HEK293 (cell line): ENCODE data around the gene ADAMTS2.

ENCODE experiments used
- CTCF ChIA-PET: fragments of 350-600 bp; formaldehyde crosslinking; extraction: SDS; loops from one replicate; lab custom pipeline; 2021; ENCODE audit warnings: antibody characterized with exemption; lab: Yijun Ruan, JAX
- POLR2A ChIA-PET: fragments of 300-600 bp; formaldehyde crosslinking; extraction: SDS; loops from one replicate; lab custom pipeline; 2020; ENCODE audit warnings: antibody characterized with exemption, inconsistent platforms; lab: Yijun Ruan, JAX
- H3K27ac ChIP-seq: fragments of 200-500 bp; sonication (Bioruptor generic); 2 replicates; pipeline ENCODE4 v1.5.1; 2014; ENCODE audit warnings: low read depth, low read length, control low read depth, inconsistent platforms; ENCODE audit errors: extremely low read depth
- H3K36me3 ChIP-seq, 2 experiments: fragments of 200-500 bp in 1 of 2; sonication (Bioruptor generic) in 1 of 2; 1 replicate in 1 of 2; 2 replicates in 1 of 2; pipeline ENCODE4 v1.5.1; 2014 to 2017; ENCODE audit warnings: inconsistent platforms in 2 of 2, low read length in 2 of 2; ENCODE audit not compliant: control insufficient read depth in 2 of 2, insufficient read depth in 1 of 2
- H3K4me1 ChIP-seq: fragments of 200-500 bp; sonication (Bioruptor generic); 2 replicates; pipeline ENCODE4 v1.5.1; 2014; ENCODE audit warnings: mild to moderate bottlenecking, low read length, inconsistent platforms; ENCODE audit not compliant: control insufficient read depth, insufficient read depth
- H3K4me3 ChIP-seq: 2 replicates; pipeline ENCODE4 v1.5.1; 2011; ENCODE audit warnings: low read depth, mild to moderate bottlenecking, control low read depth, low read length, moderate library complexity
- H3K9me3 ChIP-seq: fragments of 200-500 bp; sonication (Bioruptor generic); 2 replicates; pipeline ENCODE4 v1.5.1; 2014; ENCODE audit warnings: low read depth, low read length, inconsistent platforms; ENCODE audit not compliant: control insufficient read depth, insufficient read depth
- GLI2 ChIP-seq: fragments of 450-650 bp; formaldehyde crosslinking; IDR thresholded peaks from 2 replicates; pipeline ENCODE4; 2017; ENCODE audit warnings: missing biosample characterization, missing genetic modification characterization, low read depth, borderline replicate concordance
- HOXC10 ChIP-seq: sonication (generic); formaldehyde crosslinking; IDR thresholded peaks from 2 replicates; pipeline ENCODE4 v1.8.1; 2023; ENCODE audit warnings: mild to moderate bottlenecking, missing genetic modification reagents
- INSM2 ChIP-seq: fragments of 450-650 bp; formaldehyde crosslinking; IDR thresholded peaks from 2 replicates; pipeline ENCODE4 v1.5.1; 2016; ENCODE audit warnings: missing biosample characterization, missing genetic modification characterization
- MEIS1 ChIP-seq: sonication (generic); formaldehyde crosslinking; IDR thresholded peaks from 2 replicates; pipeline ENCODE4 v1.8.1; 2022; ENCODE audit warnings: missing genetic modification reagents, mild to moderate bottlenecking, borderline replicate concordance
- MYNN ChIP-seq: fragments of 450-650 bp; formaldehyde crosslinking; IDR thresholded peaks from 2 replicates; pipeline ENCODE4 v1.5.1; 2016; ENCODE audit warnings: missing biosample characterization, missing genetic modification characterization, borderline replicate concordance
- MZF1 ChIP-seq: fragments of 450-650 bp; formaldehyde crosslinking; IDR thresholded peaks from 2 replicates; pipeline ENCODE4 v1.5.1; 2017; ENCODE audit warnings: missing biosample characterization, missing genetic modification characterization, borderline replicate concordance
- SCRT1 ChIP-seq: fragments of 450-650 bp; formaldehyde crosslinking; IDR thresholded peaks from 2 replicates; pipeline ENCODE4 v1.5.1; 2016; ENCODE audit warnings: missing biosample characterization, missing genetic modification characterization, borderline replicate concordance
- SP7 ChIP-seq: fragments of 450-650 bp; formaldehyde crosslinking; IDR thresholded peaks from 2 replicates; pipeline ENCODE4 v1.5.1; 2016; ENCODE audit warnings: missing biosample characterization, missing genetic modification characterization
- ZBTB17 ChIP-seq: fragments of 450-650 bp; formaldehyde crosslinking; IDR thresholded peaks from 2 replicates; pipeline ENCODE4 v1.5.1; 2016; ENCODE audit warnings: missing biosample characterization, missing genetic modification characterization
- ZFP37 ChIP-seq: fragments of 450-650 bp; formaldehyde crosslinking; IDR thresholded peaks from 2 replicates; pipeline ENCODE4 v1.5.1; 2016; ENCODE audit warnings: missing biosample characterization, missing genetic modification characterization
- ZFP69B ChIP-seq: fragments of 450-650 bp; formaldehyde crosslinking; IDR thresholded peaks from 2 replicates; pipeline ENCODE4 v1.5.1; 2016; ENCODE audit warnings: missing biosample characterization, missing genetic modification characterization
- ZNF114 ChIP-seq: fragments of 450-650 bp; formaldehyde crosslinking; IDR thresholded peaks from 2 replicates; pipeline ENCODE4 v1.5.0; 2017; ENCODE audit warnings: missing biosample characterization, missing genetic modification characterization
- ZNF138 ChIP-seq: fragments of 450-650 bp; formaldehyde crosslinking; IDR thresholded peaks from 2 replicates; pipeline ENCODE4 v1.5.1; 2016; ENCODE audit warnings: missing biosample characterization, missing genetic modification characterization, borderline replicate concordance
- ZNF157 ChIP-seq: fragments of 450-650 bp; formaldehyde crosslinking; IDR thresholded peaks from 2 replicates; pipeline ENCODE4 v1.5.1; 2016; ENCODE audit warnings: missing biosample characterization, missing genetic modification characterization
- ZNF223 ChIP-seq: fragments of 450-650 bp; formaldehyde crosslinking; IDR thresholded peaks from 2 replicates; pipeline ENCODE4 v1.5.1; 2016; ENCODE audit warnings: missing biosample characterization, missing genetic modification characterization
- ZNF24 ChIP-seq: fragments of 450-650 bp; formaldehyde crosslinking; IDR thresholded peaks from 2 replicates; pipeline ENCODE4 v1.5.1; 2016; ENCODE audit warnings: missing biosample characterization, missing genetic modification characterization
- ZNF302 ChIP-seq: fragments of 450-650 bp; formaldehyde crosslinking; IDR thresholded peaks from 2 replicates; pipeline ENCODE4 v1.5.1; 2016; ENCODE audit warnings: missing biosample characterization, missing genetic modification characterization, low read depth
- ZNF350 ChIP-seq: fragments of 450-650 bp; formaldehyde crosslinking; IDR thresholded peaks from 2 replicates; pipeline ENCODE4 v1.5.0; 2017; ENCODE audit warnings: missing biosample characterization, mild to moderate bottlenecking, missing genetic modification characterization
- ZNF37A ChIP-seq: fragments of 450-650 bp; IDR thresholded peaks from 2 replicates; pipeline ENCODE4 v1.5.1; 2018; ENCODE audit warnings: missing biosample characterization, missing genetic modification characterization
- ZNF394 ChIP-seq: fragments of 450-650 bp; formaldehyde crosslinking; IDR thresholded peaks from 2 replicates; pipeline ENCODE4 v1.5.1; 2016; ENCODE audit warnings: missing biosample characterization, missing genetic modification characterization, mild to moderate bottlenecking, moderate library complexity, borderline replicate concordance
- ZNF48 ChIP-seq: fragments of 450-650 bp; formaldehyde crosslinking; IDR thresholded peaks from 2 replicates; pipeline ENCODE4 v1.5.1; 2016; ENCODE audit warnings: missing biosample characterization, missing genetic modification characterization
- ZNF548 ChIP-seq: fragments of 450-650 bp; formaldehyde crosslinking; IDR thresholded peaks from 2 replicates; pipeline ENCODE4 v1.5.1; 2016; ENCODE audit warnings: missing biosample characterization, missing genetic modification characterization
- ZNF585B ChIP-seq: fragments of 450-650 bp; formaldehyde crosslinking; IDR thresholded peaks from 2 replicates; pipeline ENCODE4 v1.5.1; 2016; ENCODE audit warnings: missing biosample characterization, missing genetic modification characterization
- ZNF596 ChIP-seq: fragments of 450-650 bp; IDR thresholded peaks from 2 replicates; pipeline ENCODE4 v1.5.0; 2018; ENCODE audit warnings: missing biosample characterization, mild to moderate bottlenecking, missing genetic modification characterization, moderate library complexity
- ZNF600 ChIP-seq: fragments of 450-650 bp; formaldehyde crosslinking; IDR thresholded peaks from 2 replicates; pipeline ENCODE4 v1.5.1; 2016; ENCODE audit warnings: missing biosample characterization, missing genetic modification characterization
- ZNF664 ChIP-seq: fragments of 450-650 bp; formaldehyde crosslinking; IDR thresholded peaks from 2 replicates; pipeline ENCODE4 v1.5.1; 2016; ENCODE audit warnings: missing biosample characterization, missing genetic modification characterization
- ZNF692 ChIP-seq: fragments of 450-650 bp; formaldehyde crosslinking; IDR thresholded peaks from 2 replicates; pipeline ENCODE4 v1.5.1; 2016; ENCODE audit warnings: missing biosample characterization, missing genetic modification characterization
- ZNF747 ChIP-seq: fragments of 450-650 bp; formaldehyde crosslinking; IDR thresholded peaks from 2 replicates; pipeline ENCODE4 v1.5.1; 2016; ENCODE audit warnings: missing biosample characterization, missing genetic modification characterization
- ZSCAN18 ChIP-seq: fragments of 450-650 bp; formaldehyde crosslinking; IDR thresholded peaks from 2 replicates; pipeline ENCODE4 v1.5.1; 2016; ENCODE audit warnings: missing biosample characterization, missing genetic modification characterization
- ZXDB ChIP-seq: fragments of 450-650 bp; formaldehyde crosslinking; IDR thresholded peaks from 2 replicates; pipeline ENCODE4 v1.5.1; 2016; ENCODE audit warnings: missing biosample characterization, missing genetic modification characterization

ADAMTS2 gene

GRCh38 chr5:179253730-179254129 lies 91.5 kb downstream of the ADAMTS2 start:
- Histone ChIP-seq H3K27ac (no peak overlapping the region), H3K4me1 (no peaks in the 10 kb centered on the region), H3K9me3 (no peaks in the 10 kb centered on the region), H3K36me3 (no peaks in the 10 kb centered on the region)
- ChIA-PET CTCF (interaction anchor here (0.8 kb wide), 1 partner anchor 13 kb away, joined by 4 read pairs; no protein-coding TSS in a partner anchor), POLR2A (no interaction called here)
- TF ChIP-seq MZF1 (tag by site-specific recombination), result no peak
- TF ChIP-seq ZNF350 (tag by site-specific recombination), result no peak
- no peak for TF ChIP-seq ZNF596 (tag by site-specific recombination)
- TF ChIP-seq ZBTB17 (tag by site-specific recombination), result no peak
- TF ChIP-seq ZNF747, result no peak
- TF ChIP-seq ZNF157 (tag by site-specific recombination), result no peak
- no peak for TF ChIP-seq ZNF223 (tag by site-specific recombination)
- TF ChIP-seq ZNF114, result no peak
- no peak for TF ChIP-seq ZNF664 (tag by site-specific recombination)
- no peak for TF ChIP-seq GLI2 (tag by site-specific recombination)
- no peak for TF ChIP-seq ZSCAN18 (tag by site-specific recombination)
- TF ChIP-seq MEIS1 (CRISPR knock-in tag), result no peak
- no peak for TF ChIP-seq SP7 (tag by site-specific recombination)
- TF ChIP-seq, all 188 proteins: peak for 0
- H3K4me3 ChIP-seq, result no peak overlapping the region

- TF ChIP-seq ZFP37 (tag by site-specific recombination) (no peak), ZXDB (tag by site-specific recombination) (no peak), ZNF302 (tag by site-specific recombination) (no peak), ZNF37A (no peak), ZNF24 (tag by site-specific recombination) (no peak), ZNF138 (tag by site-specific recombination) (no peak), ZNF585B (tag by site-specific recombination) (no peak), ZNF600 (tag by site-specific recombination) (no peak), ZNF223 (tag by site-specific recombination) (no peak)
- H3K9me3 ChIP-seq, result no peaks in the 10 kb centered on the region
- no peaks in the 10 kb centered on the region for H3K4me1 ChIP-seq
- POLR2A ChIA-PET, result no interaction called here
- no peak overlapping the region for H3K27ac ChIP-seq
- CTCF ChIA-PET, result no interaction called here
- no peak overlapping the region for H3K4me3 ChIP-seq
- no peaks in the 10 kb centered on the region for H3K36me3 ChIP-seq
Observed at GRCh38 chr5:179251276-179251969, 93.8 kb downstream of the ADAMTS2 start.

- no peak overlapping the region for H3K4me3 ChIP-seq
- ChIA-PET POLR2A (no interaction called here), CTCF (no interaction called here)
- H3K4me1 ChIP-seq, result no peaks in the 10 kb centered on the region
- H3K27ac ChIP-seq, result no peak overlapping the region
- H3K36me3 ChIP-seq, result no peaks in the 10 kb centered on the region
- no peaks in the 10 kb centered on the region for H3K9me3 ChIP-seq
- TF ChIP-seq ZNF548 (tag by site-specific recombination) (no peak), INSM2 (tag by site-specific recombination) (no peak), ZNF394 (tag by site-specific recombination) (no peak), ZNF692 (tag by site-specific recombination) (no peak), ZNF48 (tag by site-specific recombination) (no peak), SCRT1 (tag by site-specific recombination) (no peak), MYNN (tag by site-specific recombination) (no peak), HOXC10 (CRISPR knock-in tag) (no peak), ZFP69B (no peak)
Observed at GRCh38 chr5:179250561-179251225, 94.6 kb downstream of the ADAMTS2 start.
